Measurements from ENCODE around the gene RNF212.

The RNF212 gene

DNA sequence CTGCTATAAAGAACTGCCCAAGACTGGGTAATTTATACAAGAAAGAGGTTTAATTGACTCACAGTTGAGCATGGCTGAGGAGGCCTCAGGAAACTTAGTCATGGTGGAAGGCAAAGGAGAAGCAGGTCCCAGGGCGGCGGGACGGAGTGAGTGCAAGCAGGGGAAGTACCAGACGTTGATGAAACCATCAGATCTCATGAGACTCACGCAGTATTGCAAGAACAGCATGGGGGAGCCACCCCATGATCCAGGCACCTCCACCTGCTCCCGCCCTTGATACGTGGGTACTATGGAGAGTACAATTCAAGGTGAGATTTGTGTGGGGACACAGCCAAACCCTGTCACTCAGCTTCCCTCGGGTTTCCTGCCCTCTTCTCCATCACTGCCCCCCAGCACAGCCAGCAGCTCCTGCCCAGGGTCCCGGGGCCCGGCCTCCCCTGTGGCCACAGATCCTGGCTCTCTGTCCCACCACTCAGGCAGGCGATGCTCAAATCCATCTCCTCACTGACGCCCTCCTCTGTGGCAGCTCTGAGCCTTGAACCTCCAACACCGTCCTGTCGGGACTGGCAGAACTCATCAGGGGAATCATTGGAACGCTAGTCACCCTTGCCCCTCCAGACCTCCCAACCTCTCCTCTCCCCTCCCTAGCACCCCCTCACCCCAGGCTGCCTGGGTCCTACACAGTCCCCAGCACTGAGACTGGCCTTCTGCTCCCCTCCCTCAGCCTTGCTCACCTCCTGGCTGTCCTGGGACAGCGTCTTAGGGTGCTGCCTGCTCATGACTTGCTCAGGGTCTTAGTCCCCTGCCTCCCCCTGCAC is 64.4 kb downstream of the RNF212 start:
- DNase-seq (ENCODE audit: low spot score) = no peak

DNA sequence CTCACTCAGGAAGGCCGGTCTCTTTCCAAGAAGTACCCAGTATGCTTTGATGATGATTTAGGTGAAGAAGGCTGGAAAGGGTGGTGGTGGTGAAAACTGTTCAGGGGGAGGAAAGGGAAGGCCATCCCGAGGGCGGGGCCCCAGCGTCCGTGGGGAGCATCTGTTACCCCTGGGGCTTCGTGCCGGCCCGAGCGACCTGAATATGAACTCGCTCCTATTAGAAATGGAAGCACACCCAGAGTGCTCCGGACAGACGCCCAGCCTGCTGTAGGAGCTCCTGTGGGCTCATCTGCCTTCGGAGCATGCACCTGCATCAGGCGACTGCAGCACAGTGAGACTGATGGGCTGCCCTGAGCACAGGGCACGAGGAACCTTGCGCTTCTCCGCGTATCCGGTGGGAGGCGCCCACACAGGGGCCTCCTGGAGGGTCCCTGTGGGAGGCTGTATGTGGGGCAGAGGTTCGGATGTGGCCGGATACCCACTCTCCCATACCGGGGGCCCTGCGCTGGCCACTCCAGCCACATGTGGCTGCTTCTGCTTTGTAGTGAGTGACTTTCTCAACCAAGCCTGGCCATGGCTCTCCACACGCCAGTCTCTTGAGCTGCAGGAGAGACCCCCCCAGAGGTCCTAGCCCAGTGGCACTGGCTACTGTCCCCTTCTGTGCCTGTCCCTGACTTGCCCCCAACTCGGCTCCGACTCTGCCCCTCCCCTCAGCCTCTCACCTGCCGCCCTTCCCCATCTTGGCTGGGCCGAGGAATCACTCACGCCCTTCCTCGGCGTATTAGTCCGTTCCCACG is 65.2 kb downstream of the RNF212 start:
- DNase-seq (ENCODE audit: low spot score) = no peak

GRCh38 chr4:1047106-1047975 is 66.0 kb downstream of the RNF212 start:
- no peak for DNase-seq (ENCODE audit: low spot score)

DNA sequence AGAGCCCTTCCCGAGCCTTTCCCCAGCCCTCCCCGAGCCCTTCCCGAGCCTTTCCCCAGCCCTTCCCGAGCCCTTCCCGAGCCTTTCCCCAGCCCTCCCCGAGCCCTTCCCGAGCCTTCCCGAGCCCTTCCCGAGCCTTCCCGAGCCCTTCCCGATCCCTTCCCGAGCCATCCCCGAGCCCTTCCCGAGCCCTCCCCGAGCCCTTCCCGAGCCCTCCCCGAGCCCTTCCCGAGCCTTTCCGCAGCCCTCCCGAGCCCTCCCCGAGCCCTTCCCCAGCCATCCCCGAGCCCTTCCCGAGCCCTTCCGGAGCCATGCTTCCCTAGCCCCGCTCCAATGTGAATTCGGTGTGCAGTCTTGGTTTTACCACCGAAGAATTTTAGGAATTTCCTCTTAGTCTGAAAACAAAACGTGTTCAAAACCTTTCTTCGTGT is 66.8 kb downstream of the RNF212 start:
- DNase-seq (ENCODE audit: low spot score) = peak; percentile 84

DNA sequence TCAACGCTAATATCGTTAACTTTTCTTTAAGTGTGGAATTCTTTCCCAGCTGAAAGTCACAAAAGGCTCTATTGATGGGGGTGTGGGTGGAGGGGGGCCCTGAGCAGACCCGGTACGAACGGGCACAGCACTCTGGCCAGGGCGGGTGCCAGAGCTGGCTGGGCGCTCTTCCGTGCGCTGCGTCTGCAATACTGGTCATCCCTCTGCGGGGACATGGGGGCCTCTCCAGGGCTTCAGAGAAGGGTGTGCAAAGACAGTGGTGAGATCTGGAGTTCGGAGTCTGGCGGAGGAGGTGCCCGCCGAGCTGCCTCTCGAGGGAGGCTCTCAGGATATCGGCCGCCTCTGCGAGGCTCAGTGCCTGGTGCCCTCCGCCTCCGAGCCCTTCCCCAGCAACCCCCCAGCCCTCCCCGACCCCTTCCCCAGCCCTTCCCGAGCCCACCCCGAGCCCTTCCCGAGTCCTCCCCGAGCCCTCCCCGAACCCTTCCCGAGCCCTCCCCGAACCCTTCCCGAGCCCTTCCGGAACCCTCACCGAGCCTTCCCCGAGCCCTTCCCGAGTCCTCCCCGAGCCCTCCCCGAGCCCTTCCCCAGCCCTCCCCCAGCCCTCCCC is 67.7 kb downstream of the RNF212 start:
- no peak for DNase-seq (ENCODE audit: low spot score)

DNA sequence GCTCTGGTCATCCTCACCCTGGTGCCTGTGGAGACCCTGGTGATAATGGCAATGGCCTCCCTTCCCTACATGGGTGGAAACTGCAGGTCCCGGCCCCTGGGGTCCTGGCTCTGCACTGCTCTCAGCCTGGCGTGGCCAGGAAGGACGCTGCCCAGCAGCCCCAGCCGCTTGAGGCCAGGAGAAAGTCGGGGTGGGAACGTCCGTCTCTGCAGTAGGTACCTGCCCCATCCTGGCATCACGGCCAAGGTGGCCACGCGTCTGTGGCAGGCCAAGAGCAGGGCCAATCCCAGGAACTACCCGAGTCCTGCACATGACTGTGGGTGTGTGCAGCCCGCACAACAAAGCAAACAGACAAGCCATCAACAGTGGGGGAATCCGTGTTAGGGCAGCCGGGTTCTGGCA is 68.2 kb downstream of the RNF212 start:
- no peak for DNase-seq (ENCODE audit: low spot score)

DNA sequence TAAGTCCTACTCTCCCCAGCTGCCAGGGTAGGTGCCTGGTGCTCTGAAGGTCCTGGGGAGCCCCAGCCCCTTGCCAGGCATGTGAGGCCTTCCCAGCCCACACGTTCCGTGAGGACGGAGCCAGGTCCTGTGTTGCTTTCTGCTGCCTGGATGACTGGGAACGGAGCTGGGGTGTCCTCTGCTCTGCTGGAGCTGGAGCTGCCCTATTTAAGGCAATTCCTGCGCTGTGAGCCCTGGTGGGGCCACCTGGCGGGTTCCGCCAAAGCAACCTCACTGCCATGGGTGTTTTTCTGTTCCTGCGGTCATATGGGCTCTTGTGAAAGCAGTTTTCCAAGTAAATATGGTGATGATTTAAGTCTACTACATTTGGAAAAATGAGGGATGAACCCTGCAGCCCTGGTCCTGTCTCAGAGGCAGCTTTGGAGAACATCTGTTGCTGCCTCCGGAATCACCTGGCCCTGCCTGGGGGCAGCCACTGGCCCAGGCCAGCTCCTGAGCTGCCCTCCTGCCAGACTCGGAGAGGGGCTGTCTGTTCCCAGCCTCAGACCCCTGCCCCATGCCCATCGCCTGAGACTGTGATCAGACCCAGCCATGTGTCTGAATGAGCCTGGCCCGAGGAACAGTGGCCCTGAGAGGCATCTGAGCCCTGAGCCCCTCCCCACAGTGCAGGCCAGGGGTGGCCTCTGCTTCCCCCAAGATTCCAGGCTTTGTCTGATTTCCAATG is 68.7 kb downstream of the RNF212 start:
- no peak for DNase-seq (ENCODE audit: low spot score)

GRCh38 chr4:1043651-1044468 is 69.5 kb downstream of the RNF212 start:
- peak; percentile 27 for DNase-seq (ENCODE audit: low spot score)

GRCh38 chr4:1043162-1043561 is 70.2 kb downstream of the RNF212 start:
- DNase-seq (ENCODE audit: low spot score) = no peak

DNA sequence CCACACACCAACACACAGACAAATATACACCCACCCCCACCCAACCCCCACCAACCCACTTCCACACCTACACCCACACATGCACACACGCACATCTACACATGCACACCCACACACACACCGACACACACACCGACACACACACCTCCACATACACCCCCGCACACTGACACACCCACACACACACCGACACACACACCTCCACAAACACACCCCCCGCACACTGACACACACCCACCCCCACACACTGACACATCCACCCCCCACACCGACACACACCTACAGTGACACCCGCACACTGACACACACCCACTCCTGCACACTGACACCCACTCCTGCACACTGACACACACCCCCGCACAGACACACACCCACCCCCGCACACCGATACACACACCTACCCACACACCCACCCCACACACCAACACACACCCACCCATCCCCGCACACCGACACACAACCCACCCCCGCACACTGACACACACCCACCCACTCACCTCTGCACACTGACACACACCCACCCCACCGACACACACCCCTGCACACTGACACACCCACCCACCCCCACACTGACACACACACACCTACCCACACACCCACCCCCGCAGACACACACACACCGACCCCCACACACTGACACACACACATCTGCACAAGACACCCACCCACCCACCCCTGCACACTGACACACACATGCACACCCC is 70.9 kb downstream of the RNF212 start:
- no peak for DNase-seq (ENCODE audit: low spot score)

- DNase-seq (ENCODE audit: low spot score) = no peak
Measured at GRCh38 chr4:1041936-1042330, 71.4 kb downstream of the RNF212 start.

GRCh38 chr4:1041147-1041935 is 72.0 kb downstream of the RNF212 start:
- DNase-seq (ENCODE audit: low spot score) = peak; percentile 36

GRCh38 chr4:1040344-1041146 is 72.8 kb downstream of the RNF212 start:
- DNase-seq (ENCODE audit: low spot score) = no peak

DNA sequence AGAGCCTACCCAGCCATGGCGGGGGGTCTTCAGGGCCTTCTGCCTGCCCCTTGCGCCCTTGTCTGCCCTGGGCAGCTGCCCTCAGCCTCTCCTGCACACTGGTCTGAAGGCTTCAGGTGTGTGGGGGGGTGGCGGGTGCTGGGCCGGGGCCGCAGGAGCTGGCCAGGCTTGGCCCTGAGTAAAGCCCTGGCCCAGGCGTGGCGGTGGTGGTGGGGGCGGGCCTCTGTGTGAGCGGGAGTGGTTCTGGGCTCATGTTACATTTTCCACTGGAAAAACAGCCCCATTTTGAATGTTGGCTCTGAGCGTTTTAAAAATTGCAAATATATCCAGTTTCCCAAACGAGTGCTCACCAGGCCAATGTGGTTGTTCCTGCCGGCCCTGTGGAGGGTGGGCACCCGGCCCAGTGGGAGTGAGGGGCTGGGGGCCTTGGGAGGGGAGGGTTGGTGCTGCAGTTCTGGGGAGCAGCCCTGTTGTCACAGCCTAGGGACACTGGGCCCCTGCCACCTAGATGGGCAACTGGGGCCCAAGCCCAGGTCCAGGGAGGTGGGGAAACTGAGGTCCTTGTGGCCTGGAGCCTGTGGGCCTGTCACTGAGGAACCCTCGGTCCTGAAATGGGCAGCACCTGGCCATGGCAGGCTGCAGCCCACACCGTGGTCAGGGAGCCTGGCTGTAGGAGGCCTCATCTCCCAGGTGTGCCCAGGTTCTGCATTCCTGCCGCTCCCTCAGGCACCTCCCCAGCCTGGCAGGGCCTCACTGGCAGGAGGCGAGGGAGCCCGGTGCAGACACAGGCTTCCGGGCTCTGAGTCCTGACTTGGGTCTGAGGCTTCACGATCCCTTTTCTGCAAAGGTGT is 73.6 kb downstream of the RNF212 start:
- DNase-seq (ENCODE audit: low spot score) = no peak

GRCh38 chr4:1038948-1039492 is 74.3 kb downstream of the RNF212 start:
- DNase-seq (ENCODE audit: low spot score) = no peak

- DNase-seq (ENCODE audit: low spot score) = no peak
Measured at GRCh38 chr4:1036976-1037810, 76.2 kb downstream of the RNF212 start.

Data from cerebellar cortex (tissue), 1 donor.